ENCODE measurements around the gene NAT16.

DNA sequence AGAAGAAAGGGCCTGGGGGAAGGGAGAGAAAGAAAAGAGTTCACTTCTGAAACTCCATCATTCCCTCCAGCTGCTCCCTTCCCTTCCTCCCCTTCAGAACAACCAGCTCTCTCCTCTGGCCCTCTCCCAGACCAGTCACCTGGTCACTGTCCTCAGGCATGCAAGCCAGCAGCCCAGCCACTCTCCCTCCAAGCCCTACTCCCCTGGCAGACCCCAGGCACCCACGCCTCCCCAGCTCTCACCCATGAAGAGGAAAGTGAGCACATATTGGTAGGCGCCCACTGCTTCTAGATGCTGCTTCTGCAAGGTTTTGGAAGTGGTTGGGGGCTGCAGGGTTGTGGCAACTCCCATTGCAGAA is 20.4 kb upstream of the NAT16 start:
- TF ChIP-seq ZBTB20 (CRISPR knock-in tag; IDR thresholded peaks at IDR 0.05; ENCODE audit: borderline replicate concordance, low read depth) = no peak
- TF ChIP-seq RFX5 (IDR thresholded peaks at IDR 0.05; ENCODE audit: low read depth, low read length) = no peak
- TF ChIP-seq HMG20B (CRISPR knock-in tag; conservative IDR thresholded peaks at IDR 0.05) = no peak
- no peak for TF ChIP-seq GABPA (IDR thresholded peaks at IDR 0.05; ENCODE audit: low read depth, low read length)
- TF ChIP-seq GABPA (CRISPR knock-in tag; IDR thresholded peaks at IDR 0.05; ENCODE audit: low read depth) = no peak
- TF ChIP-seq, protein P1, sequence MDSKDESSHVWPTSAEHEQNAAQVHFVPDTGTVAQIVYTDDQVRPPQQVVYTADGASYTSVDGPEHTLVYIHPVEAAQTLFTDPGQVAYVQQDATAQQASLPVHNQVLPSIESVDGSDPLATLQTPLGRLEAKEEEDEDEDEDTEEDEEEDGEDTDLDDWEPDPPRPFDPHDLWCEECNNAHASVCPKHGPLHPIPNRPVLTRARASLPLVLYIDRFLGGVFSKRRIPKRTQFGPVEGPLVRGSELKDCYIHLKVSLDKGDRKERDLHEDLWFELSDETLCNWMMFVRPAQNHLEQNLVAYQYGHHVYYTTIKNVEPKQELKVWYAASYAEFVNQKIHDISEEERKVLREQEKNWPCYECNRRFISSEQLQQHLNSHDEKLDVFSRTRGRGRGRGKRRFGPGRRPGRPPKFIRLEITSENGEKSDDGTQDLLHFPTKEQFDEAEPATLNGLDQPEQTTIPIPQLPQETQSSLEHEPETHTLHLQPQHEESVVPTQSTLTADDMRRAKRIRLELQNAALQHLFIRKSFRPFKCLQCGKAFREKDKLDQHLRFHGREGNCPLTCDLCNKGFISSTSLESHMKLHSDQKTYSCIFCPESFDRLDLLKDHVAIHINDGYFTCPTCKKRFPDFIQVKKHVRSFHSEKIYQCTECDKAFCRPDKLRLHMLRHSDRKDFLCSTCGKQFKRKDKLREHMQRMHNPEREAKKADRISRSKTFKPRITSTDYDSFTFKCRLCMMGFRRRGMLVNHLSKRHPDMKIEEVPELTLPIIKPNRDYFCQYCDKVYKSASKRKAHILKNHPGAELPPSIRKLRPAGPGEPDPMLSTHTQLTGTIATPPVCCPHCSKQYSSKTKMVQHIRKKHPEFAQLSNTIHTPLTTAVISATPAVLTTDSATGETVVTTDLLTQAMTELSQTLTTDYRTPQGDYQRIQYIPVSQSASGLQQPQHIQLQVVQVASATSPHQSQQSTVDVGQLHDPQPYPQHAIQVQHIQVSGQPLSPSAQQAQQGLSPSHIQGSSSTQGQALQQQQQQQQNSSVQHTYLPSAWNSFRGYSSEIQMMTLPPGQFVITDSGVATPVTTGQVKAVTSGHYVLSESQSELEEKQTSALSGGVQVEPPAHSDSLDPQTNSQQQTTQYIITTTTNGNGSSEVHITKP (CRISPR knock-in tag; IDR thresholded peaks at IDR 0.05; ENCODE audit: low read depth) = no peak
- no peak for TF ChIP-seq THYN1 (CRISPR knock-in tag; IDR thresholded peaks at IDR 0.05; ENCODE audit: borderline replicate concordance, low read depth)
- no peak for TF ChIP-seq ZBTB7A (CRISPR knock-in tag; IDR thresholded peaks at IDR 0.05)
- no peak for TF ChIP-seq ZBTB38 (CRISPR knock-in tag; IDR thresholded peaks at IDR 0.05)
- no peak for TF ChIP-seq NFE2L2 (IDR thresholded peaks at IDR 0.05; ENCODE audit: low read length)
- no peak for TF ChIP-seq ZNF205 (CRISPR knock-in tag; IDR thresholded peaks at IDR 0.05)
